ENCODE data around the gene CDC14A.

CDC14A gene

DNA sequence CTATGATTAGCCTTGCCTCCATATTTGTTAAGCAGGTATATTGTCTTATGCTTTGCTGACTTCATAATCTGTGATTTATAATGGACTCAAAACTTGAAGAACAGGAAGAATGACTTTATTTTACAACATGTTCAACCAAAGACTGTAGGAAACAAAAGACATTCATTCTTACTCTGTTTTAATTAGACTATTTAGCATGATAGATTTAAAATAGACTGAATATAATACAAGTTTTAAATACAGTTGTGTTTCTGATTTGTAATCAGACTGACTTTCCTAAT is 63.1 kb downstream of the CDC14A start:
- Histone ChIP-seq H3K4me3 (ENCODE audit: low read depth, low read length, poor library complexity, severe bottlenecking) (no peak overlapping the region), H3K9ac (ENCODE audit: low read length) (no peak overlapping the region), H3K79me2 (ENCODE audit: insufficient read depth, low read length) (no peaks in the 10 kb centered on the region), H3K4me1 (ENCODE audit: insufficient read depth, low read length, severe bottlenecking) (no peaks in the 10 kb centered on the region), H2AFZ (ENCODE audit: low read length) (no peak overlapping the region), H3K36me3 (ENCODE audit: insufficient read depth, low read length) (no peaks in the 10 kb centered on the region), H3K27ac (ENCODE audit: low read depth, low read length, poor library complexity, severe bottlenecking) (no peak overlapping the region), H3K27me3 (ENCODE audit: insufficient read depth, low read length) (no peaks in the 10 kb centered on the region), H4K20me1 (ENCODE audit: insufficient read depth, low read length) (no peaks in the 10 kb centered on the region), H3K9me2 (ENCODE audit: low read depth, low read length) (no peaks in the 10 kb centered on the region), H3K9me3 (ENCODE audit: low read length) (no peaks in the 10 kb centered on the region), H3K4me2 (ENCODE audit: low read length) (no peak overlapping the region), H3F3A (ENCODE audit: insufficient read depth, low read length) (no peaks in the 10 kb centered on the region)
- TF ChIP-seq EZH2 (IDR thresholded peaks at IDR 0.05; ENCODE audit: borderline replicate concordance, low read length) (no peak), CTCF (IDR thresholded peaks at IDR 0.05; ENCODE audit: low read length) (no peak)

DNA sequence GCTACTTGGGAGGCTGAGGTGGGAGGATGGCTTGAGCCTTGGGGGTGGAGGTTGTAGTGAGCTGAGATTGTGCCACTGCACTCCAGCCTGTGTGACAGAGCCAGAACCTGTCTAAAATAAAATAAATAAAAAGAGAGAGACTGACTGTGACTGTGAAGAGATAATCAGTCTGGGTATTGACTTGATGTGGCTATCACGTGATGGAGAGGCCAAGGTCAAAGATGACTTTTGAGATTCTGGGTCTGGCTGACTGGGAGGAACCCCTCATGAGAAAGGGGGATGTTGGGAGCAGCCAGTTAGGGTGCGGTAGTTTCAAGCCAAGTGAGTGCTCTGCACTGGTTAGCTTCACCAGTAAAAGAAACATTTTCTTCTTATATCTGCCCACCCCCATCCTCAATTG is 66.8 kb downstream of the CDC14A start:
- H3K27me3 ChIP-seq (ENCODE audit: insufficient read depth, low read length), result no peaks in the 10 kb centered on the region
- H3K4me1 ChIP-seq (ENCODE audit: insufficient read depth, low read length, severe bottlenecking), result no peaks in the 10 kb centered on the region
- no peaks in the 10 kb centered on the region for H4K20me1 ChIP-seq (ENCODE audit: insufficient read depth, low read length)
- no peaks in the 10 kb centered on the region for H3K79me2 ChIP-seq (ENCODE audit: insufficient read depth, low read length)
- H3F3A ChIP-seq (ENCODE audit: insufficient read depth, low read length), result no peaks in the 10 kb centered on the region
- no peak for TF ChIP-seq CTCF (IDR thresholded peaks at IDR 0.05; ENCODE audit: low read length)
- no peak for TF ChIP-seq EZH2 (IDR thresholded peaks at IDR 0.05; ENCODE audit: borderline replicate concordance, low read length)
- H3K4me2 ChIP-seq (ENCODE audit: low read length), result no peak overlapping the region
- no peaks in the 10 kb centered on the region for H3K9me2 ChIP-seq (ENCODE audit: low read depth, low read length)
- no peak overlapping the region for H3K27ac ChIP-seq (ENCODE audit: low read depth, low read length, poor library complexity, severe bottlenecking)
- no peak overlapping the region for H2AFZ ChIP-seq (ENCODE audit: low read length)
- no peaks in the 10 kb centered on the region for H3K9me3 ChIP-seq (ENCODE audit: low read length)
- no peak overlapping the region for H3K9ac ChIP-seq (ENCODE audit: low read length)
- H3K4me3 ChIP-seq (ENCODE audit: low read depth, low read length, poor library complexity, severe bottlenecking), result no peak overlapping the region
- no peaks in the 10 kb centered on the region for H3K36me3 ChIP-seq (ENCODE audit: insufficient read depth, low read length)

- Histone ChIP-seq H3K4me3 (ENCODE audit: low read depth, low read length, poor library complexity, severe bottlenecking) (no peak overlapping the region), H3K9me3 (ENCODE audit: low read length) (no peaks in the 10 kb centered on the region), H3K79me2 (ENCODE audit: insufficient read depth, low read length) (no peaks in the 10 kb centered on the region), H3K4me2 (ENCODE audit: low read length) (no peak overlapping the region), H2AFZ (ENCODE audit: low read length) (no peak overlapping the region), H3K36me3 (ENCODE audit: insufficient read depth, low read length) (no peaks in the 10 kb centered on the region), H4K20me1 (ENCODE audit: insufficient read depth, low read length) (no peaks in the 10 kb centered on the region), H3K27ac (ENCODE audit: low read depth, low read length, poor library complexity, severe bottlenecking) (no peak overlapping the region), H3F3A (ENCODE audit: insufficient read depth, low read length) (no peaks in the 10 kb centered on the region), H3K4me1 (ENCODE audit: insufficient read depth, low read length, severe bottlenecking) (no peaks in the 10 kb centered on the region), H3K9me2 (ENCODE audit: low read depth, low read length) (no peaks in the 10 kb centered on the region), H3K9ac (ENCODE audit: low read length) (no peak overlapping the region), H3K27me3 (ENCODE audit: insufficient read depth, low read length) (no peaks in the 10 kb centered on the region)
- no peak for TF ChIP-seq EZH2 (IDR thresholded peaks at IDR 0.05; ENCODE audit: borderline replicate concordance, low read length)
- TF ChIP-seq CTCF (IDR thresholded peaks at IDR 0.05; ENCODE audit: low read length), result no peak
Measured at GRCh38 chr1:100422065-100422464, 69.8 kb downstream of the CDC14A start.
